CD4-positive, CD25-positive, alpha-beta regulatory T cell (primary cell): ENCODE data around the gene CCDC88A. TPM values are rescaled to one million over a fixed set of nuclear protein-coding genes. Genes with fewer than 3 reads are reported as not detected.
"Not testable (repeated sequence)": the region's sequence is repeated elsewhere in the genome, so short reads cannot be mapped to it uniquely, and the experiment has no call there.

Source experiments
- ATAC-seq, 2 donors: fragments of 150-1000 bp; cut with Tn5 transposase; one replicate each; pipeline ENCODE4 v1.10.0; 2021; ENCODE audit warnings: low read depth in 2 of 2, moderate number of reproducible peaks in 2 of 2, moderate library complexity in 1 of 2
- DNase-seq, 3 donors: peaks; one replicate each; pipeline versions ENCODE4 v3.0.0 to v3.0.0-alpha.2; 2012 to 2022; ENCODE audit warnings: mixed read lengths in 1 of 3
- H3K27ac ChIP-seq: one replicate; pipeline ENCODE4 v1.7.0; 2013; ENCODE audit warnings: mild to moderate bottlenecking, low read length; ENCODE audit not compliant: insufficient read depth, poor library complexity, severe bottlenecking
- H3K27me3 ChIP-seq: one replicate; pipeline ENCODE4 v1.7.0; 2013; ENCODE audit warnings: low read length; ENCODE audit not compliant: control insufficient read depth, insufficient read depth
- H3K36me3 ChIP-seq: one replicate; pipeline ENCODE4 v1.7.0; 2013; ENCODE audit warnings: mild to moderate bottlenecking, low read length, moderate library complexity; ENCODE audit not compliant: control insufficient read depth, insufficient read depth
- H3K4me1 ChIP-seq: 2 replicates; pipeline ENCODE4 v1.7.0; 2013; ENCODE audit warnings: mild to moderate bottlenecking, low read length; ENCODE audit not compliant: insufficient read depth, control insufficient read depth, poor library complexity, severe bottlenecking
- H3K4me3 ChIP-seq: one replicate; pipeline ENCODE4 v1.7.0; 2013; ENCODE audit warnings: low read depth, mild to moderate bottlenecking, low read length, moderate library complexity
- H3K9me3 ChIP-seq, 2 experiments: 1 replicate in 1 of 2; 2 replicates in 1 of 2; pipeline ENCODE4 v1.7.0; 2013; ENCODE audit warnings: low read length in 2 of 2, mild to moderate bottlenecking in 1 of 2, moderate library complexity in 1 of 2; ENCODE audit not compliant: control insufficient read depth in 2 of 2
- H3K27ac Mint-ChIP-seq, 3 donors: one replicate each; pipeline ENCODE4 v1.8.0; 2020 to 2022; ENCODE audit warnings: mild to moderate bottlenecking in 3 of 3, mixed read lengths in 3 of 3, moderate library complexity in 2 of 3
- H3K27me3 Mint-ChIP-seq: one replicate; pipeline ENCODE4 v1.8.0; 2022; ENCODE audit warnings: mild to moderate bottlenecking, mixed read lengths
- H3K36me3 Mint-ChIP-seq: one replicate; pipeline ENCODE4 v1.8.0; 2020; ENCODE audit warnings: mixed read lengths
- H3K4me1 Mint-ChIP-seq, 4 donors: one replicate each; pipeline ENCODE4 v1.8.0; 2020 to 2022; ENCODE audit warnings: mixed read lengths in 4 of 4, mild to moderate bottlenecking in 1 of 4
- H3K4me3 Mint-ChIP-seq, 4 donors: one replicate each; pipeline ENCODE4 v1.8.0; 2020 to 2022; ENCODE audit warnings: mild to moderate bottlenecking in 4 of 4, mixed read lengths in 4 of 4, moderate library complexity in 3 of 4
- H3K9me3 Mint-ChIP-seq, 7 donors: one replicate each; pipeline ENCODE4 v1.8.0; 2020 to 2022; ENCODE audit warnings: mixed read lengths in 7 of 7, mild to moderate bottlenecking in 3 of 7, moderate library complexity in 2 of 7
- polyA plus RNA-seq, 4 donors: library from polyadenylated mRNA; unstranded; fragments of 300-500 nt; fragmentation: Illumina TruSeq; gene quantifications; one replicate each; pipeline ENCODE4 v1.2.3, GENCODE V29; 2021
- total RNA-seq: library from RNA; stranded (reverse); gene quantifications from one replicate; pipeline ENCODE4 v1.2.3, GENCODE V29; 2022

Gene CCDC88A
- total and polyA plus RNA-seq, 5 donors from 2014 or later, result 1.4 to 19.1 (median 2.5) TPM

- Mint-ChIP-seq H3K9me3 (peaks cover 0 to 7% (median 2%) of the 10 kb centered on the region in 7 donors), H3K27me3 (no peaks in the 10 kb centered on the region), H3K4me1 (peaks cover 0 to 2% (median 0%) of the 10 kb centered on the region in 4 donors), H3K4me3 (no peak overlapping the region), H3K36me3 (no peaks in the 10 kb centered on the region), H3K27ac (no peak overlapping the region)
- no peaks in the 10 kb centered on the region for H3K27me3 ChIP-seq
- H3K4me3 ChIP-seq, result no peak overlapping the region
- H3K4me1 ChIP-seq, result no peaks in the 10 kb centered on the region
- ATAC-seq (no peak), DNase-seq (no peak)
- H3K36me3 ChIP-seq, result no peaks in the 10 kb centered on the region
- no peaks in the 10 kb centered on the region for H3K9me3 ChIP-seq
- H3K27ac ChIP-seq, result no peak overlapping the region
Observed at GRCh38 chr2:55391615-55392242, 27.9 kb downstream of the CCDC88A start.

- Histone ChIP-seq H3K27ac (no peak overlapping the region), H3K36me3 (no peaks in the 10 kb centered on the region), H3K27me3 (no peaks in the 10 kb centered on the region), H3K4me1 (no peaks in the 10 kb centered on the region), H3K4me3 (no peak overlapping the region), H3K9me3 (no peaks in the 10 kb centered on the region)
- Mint-ChIP-seq H3K9me3 (peaks cover 0 to 7% (median 2%) of the 10 kb centered on the region in 7 donors), H3K27me3 (no peaks in the 10 kb centered on the region), H3K36me3 (no peaks in the 10 kb centered on the region), H3K4me3 (no peak overlapping the region), H3K4me1 (peaks cover 0 to under 1% (median 0%) of the 10 kb centered on the region in 4 donors), H3K27ac (no peak overlapping the region)
- no peak for DNase-seq
- no peak for ATAC-seq
Observed at GRCh38 chr2:55391155-55391554, 28.5 kb downstream of the CCDC88A start.

GRCh38 chr2:55385516-55385915 lies 34.1 kb downstream of the CCDC88A start:
- H3K36me3 ChIP-seq, H3K27me3 Mint-ChIP-seq, ATAC-seq, H3K27ac Mint-ChIP-seq, H3K4me1 ChIP-seq, H3K27me3 ChIP-seq, H3K36me3 Mint-ChIP-seq, DNase-seq, H3K4me3 ChIP-seq, H3K4me3 Mint-ChIP-seq, H3K9me3 ChIP-seq, H3K27ac ChIP-seq, H3K4me1 Mint-ChIP-seq, H3K9me3 Mint-ChIP-seq: not testable (repeated sequence)

- Mint-ChIP-seq H3K27ac (no peak overlapping the region), H3K36me3 (peaks cover 3% of the 10 kb centered on the region), H3K27me3 (no peaks in the 10 kb centered on the region), H3K9me3 (no peaks in the 10 kb centered on the region), H3K4me1 (no peaks in the 10 kb centered on the region), H3K4me3 (no peak overlapping the region)
- H3K27ac ChIP-seq, result no peak overlapping the region
- no peaks in the 10 kb centered on the region for H3K9me3 ChIP-seq
- ATAC-seq, result no peak
- H3K4me1 ChIP-seq, result no peaks in the 10 kb centered on the region
- no peak overlapping the region for H3K4me3 ChIP-seq
- no peaks in the 10 kb centered on the region for H3K36me3 ChIP-seq
- DNase-seq, result no peak
- H3K27me3 ChIP-seq, result no peaks in the 10 kb centered on the region
Observed at GRCh38 chr2:55384786-55385185, 34.9 kb downstream of the CCDC88A start.

- no peaks in the 10 kb centered on the region for H3K27me3 ChIP-seq
- H3K4me3 ChIP-seq, result no peak overlapping the region
- no peak overlapping the region for H3K27ac ChIP-seq
- no peak for ATAC-seq
- no peaks in the 10 kb centered on the region for H3K27me3 Mint-ChIP-seq
- no peak overlapping the region for H3K4me3 Mint-ChIP-seq
- no peak for DNase-seq
- no peaks in the 10 kb centered on the region for H3K36me3 ChIP-seq
- no peaks in the 10 kb centered on the region for H3K4me1 Mint-ChIP-seq
- no peaks in the 10 kb centered on the region for H3K9me3 Mint-ChIP-seq
- H3K4me1 ChIP-seq, result no peaks in the 10 kb centered on the region
- no peak overlapping the region for H3K27ac Mint-ChIP-seq
- H3K9me3 ChIP-seq, result no peaks in the 10 kb centered on the region
- peaks cover 9% of the 10 kb centered on the region for H3K36me3 Mint-ChIP-seq
Observed at GRCh38 chr2:55371376-55371775, 48.3 kb downstream of the CCDC88A start.

- Mint-ChIP-seq H3K27me3 (no peaks in the 10 kb centered on the region), H3K4me1 (no peaks in the 10 kb centered on the region)
- no peak overlapping the region for H3K4me3 ChIP-seq
Observed at GRCh38 chr2:55370208-55370607, 49.4 kb downstream of the CCDC88A start.

GRCh38 chr2:55365303-55365702 lies 54.4 kb downstream of the CCDC88A start:
- H3K27me3 Mint-ChIP-seq, result no peaks in the 10 kb centered on the region
- H3K4me3 Mint-ChIP-seq, result no peak overlapping the region
- ATAC-seq (no peak), DNase-seq (no peak)
- no peak overlapping the region for H3K4me3 ChIP-seq
- H3K36me3 ChIP-seq, result no peaks in the 10 kb centered on the region
- H3K9me3 Mint-ChIP-seq, result no peaks in the 10 kb centered on the region
- H3K4me1 Mint-ChIP-seq, result no peaks in the 10 kb centered on the region
- H3K27ac ChIP-seq, result no peak overlapping the region
- no peaks in the 10 kb centered on the region for H3K4me1 ChIP-seq
- H3K9me3 ChIP-seq, result no peaks in the 10 kb centered on the region
- no peak overlapping the region for H3K27ac Mint-ChIP-seq
- peaks cover 4% of the 10 kb centered on the region for H3K36me3 Mint-ChIP-seq
- no peaks in the 10 kb centered on the region for H3K27me3 ChIP-seq

More at GRCh38 chr2:55370208-55370607, 49.4 kb downstream of the CCDC88A start:
- no peak overlapping the region for H3K27ac Mint-ChIP-seq
- DNase-seq (no peak), ATAC-seq (no peak)
- H3K36me3 Mint-ChIP-seq, result peaks cover 9% of the 10 kb centered on the region
- no peaks in the 10 kb centered on the region for H3K36me3 ChIP-seq
- no peaks in the 10 kb centered on the region for H3K9me3 ChIP-seq
- H3K9me3 Mint-ChIP-seq, result no peaks in the 10 kb centered on the region
- no peaks in the 10 kb centered on the region for H3K4me1 ChIP-seq
- no peak overlapping the region for H3K27ac ChIP-seq
- H3K4me3 Mint-ChIP-seq, result no peak overlapping the region
- H3K27me3 ChIP-seq, result no peaks in the 10 kb centered on the region
